Activated CD4-positive, alpha-beta T cell treated with anti-CD3 and anti-CD28 coated beads, Interleukin-2, amount 50 U/mL, for 1 hour (primary cell): Measurements from ENCODE around the gene AHDC1.
"Not testable (repeated sequence)": the region's sequence is repeated elsewhere in the genome, so short reads cannot be mapped to it uniquely, and the experiment has no call there.

ENCODE experiments used
- DNase-seq: peaks from one replicate; pipeline ENCODE4 v3.0.0-alpha.2; 2020

The AHDC1 gene

GRCh38 chr1:27548858-27549719 lies 54.9 kb downstream of the AHDC1 start:
- DNase-seq, result no peak

GRCh38 chr1:27548136-27548853 lies 55.6 kb downstream of the AHDC1 start:
- DNase-seq, result no peak

- no peak for DNase-seq
Observed at GRCh38 chr1:27547220-27548116, 56.5 kb downstream of the AHDC1 start.

GRCh38 chr1:27545876-27546275 lies 58.1 kb downstream of the AHDC1 start:
- no peak for DNase-seq

- DNase-seq, result no peak
Observed at GRCh38 chr1:27545271-27545670, 58.7 kb downstream of the AHDC1 start.

GRCh38 chr1:27544834-27545233 lies 59.1 kb downstream of the AHDC1 start:
- DNase-seq, result no peak

- no peak for DNase-seq
Observed at GRCh38 chr1:27543284-27543683, 60.7 kb downstream of the AHDC1 start.

GRCh38 chr1:27542463-27543273 lies 61.3 kb downstream of the AHDC1 start:
- no peak for DNase-seq

- no peak for DNase-seq
Observed at GRCh38 chr1:27539901-27540861, 63.8 kb downstream of the AHDC1 start.

GRCh38 chr1:27538793-27539192 lies 65.2 kb downstream of the AHDC1 start:
- no peak for DNase-seq

- not testable (repeated sequence) for DNase-seq
Observed at GRCh38 chr1:27538305-27538676, 65.7 kb downstream of the AHDC1 start.

- no peak for DNase-seq
Observed at GRCh38 chr1:27536767-27537166, 67.2 kb downstream of the AHDC1 start.

GRCh38 chr1:27536010-27536757 lies 67.8 kb downstream of the AHDC1 start:
- DNase-seq, result no peak

- DNase-seq, result no peak
Observed at GRCh38 chr1:27535386-27535785, 68.6 kb downstream of the AHDC1 start.

- DNase-seq, result no peak
Observed at GRCh38 chr1:27531959-27532685, 71.8 kb downstream of the AHDC1 start.

- no peak for DNase-seq
Observed at GRCh38 chr1:27530192-27530591, 73.8 kb downstream of the AHDC1 start.

GRCh38 chr1:27529704-27530018 lies 74.3 kb downstream of the AHDC1 start:
- no peak for DNase-seq

GRCh38 chr1:27528818-27529703 lies 74.9 kb downstream of the AHDC1 start:
- DNase-seq, result no peak
